HG03342 (cell line): ENCODE data around the gene YWHAE.
"Not testable (repeated sequence)": the region's sequence is repeated elsewhere in the genome, so short reads cannot be mapped to it uniquely, and the experiment has no call there.

ENCODE experiments used
- ATAC-seq: cut with Tn5 transposase; IDR thresholded peaks from one replicate; pipeline ENCODE4 v1.9.1; 2021; ENCODE audit warnings: mild to moderate bottlenecking, moderate library complexity; ENCODE audit not compliant: unreplicated experiment

YWHAE gene

DNA sequence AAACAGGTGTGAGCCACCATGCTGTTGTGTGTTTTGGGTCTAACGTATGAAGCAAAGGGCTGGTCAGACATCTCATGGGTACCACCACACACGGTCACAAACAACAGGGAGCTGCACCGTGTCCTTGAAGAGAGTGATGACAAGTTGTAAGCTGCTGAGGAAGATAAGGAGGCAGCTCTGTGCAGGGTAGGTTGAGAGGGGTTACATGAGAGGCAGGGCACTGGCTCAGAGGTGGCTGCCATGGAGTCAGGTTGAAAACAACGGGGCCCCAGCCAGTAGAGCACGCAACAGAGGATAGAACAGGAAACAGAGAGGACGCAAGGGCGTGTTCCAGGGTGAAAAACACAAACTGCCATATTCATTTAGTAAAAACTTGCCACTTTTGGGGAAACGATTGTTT, 68.3 kb downstream of the YWHAE start:
- no peak for ATAC-seq

DNA sequence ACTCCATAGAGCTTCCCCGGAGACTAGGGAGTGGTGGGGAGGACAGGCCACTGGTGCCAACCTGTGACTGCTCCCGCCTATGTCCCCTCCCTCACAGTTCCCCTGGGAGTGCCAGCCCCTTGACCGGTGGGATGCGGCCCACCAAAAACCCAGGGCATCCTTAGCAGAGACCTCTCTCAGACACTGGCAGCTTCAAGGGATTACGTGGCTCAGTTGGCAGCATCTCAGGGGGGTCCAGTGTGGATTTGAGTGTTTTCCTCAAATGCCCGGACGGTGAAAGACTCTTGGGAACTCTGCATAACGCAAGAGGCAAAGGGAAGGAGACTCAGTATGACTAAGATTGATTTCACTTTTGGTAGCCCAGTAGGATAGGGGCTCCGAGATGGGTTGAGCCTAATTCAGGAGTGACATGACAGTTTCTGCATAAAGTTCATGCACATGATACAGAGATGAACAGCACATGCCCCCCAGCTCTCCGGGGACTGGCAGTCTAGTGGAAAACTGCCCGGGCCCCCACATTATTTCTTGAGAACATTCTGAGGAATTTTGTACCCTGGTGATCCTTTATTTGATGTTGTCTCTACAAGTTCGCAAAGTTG, 70.2 kb downstream of the YWHAE start:
- no peak for ATAC-seq

DNA sequence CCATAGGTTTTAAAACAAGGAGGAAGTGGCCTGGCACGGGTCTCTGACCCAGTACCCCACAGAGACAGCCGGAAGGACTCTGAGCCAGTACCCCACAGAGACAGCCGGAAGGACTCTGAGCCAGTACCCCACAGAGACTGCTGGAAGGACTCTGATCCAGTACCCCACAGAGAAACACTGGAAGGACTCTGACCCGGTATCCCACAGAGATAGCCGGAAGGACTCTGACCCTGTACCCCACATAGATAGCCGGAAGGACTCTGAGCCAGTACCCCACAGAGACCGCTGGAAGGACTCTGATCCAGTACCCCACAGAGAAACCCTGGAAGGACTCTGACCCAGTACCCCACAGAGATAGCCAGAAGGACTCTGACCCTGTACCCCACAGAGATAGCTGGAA, 71.6 kb downstream of the YWHAE start:
- no peak for ATAC-seq

DNA sequence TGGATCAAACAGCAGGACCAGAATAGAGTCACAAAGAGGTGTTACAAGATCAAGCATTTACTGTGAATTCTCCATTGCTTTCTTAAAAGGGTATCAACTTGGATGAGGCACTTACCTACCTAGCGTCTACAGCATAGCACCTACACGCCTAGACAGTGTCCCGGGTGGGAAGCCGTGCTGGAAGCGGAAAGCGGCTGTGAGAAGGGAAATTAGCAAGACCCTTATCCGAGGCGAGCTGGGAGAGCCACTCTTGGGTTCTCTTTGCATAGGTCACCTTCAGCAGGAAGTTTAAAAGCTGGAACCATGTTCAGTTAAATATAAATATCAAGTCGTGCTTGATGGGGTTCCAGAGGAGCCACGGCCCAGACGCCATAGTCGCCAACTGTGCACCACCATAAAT, 74.3 kb downstream of the YWHAE start:
- ATAC-seq: no peak

DNA sequence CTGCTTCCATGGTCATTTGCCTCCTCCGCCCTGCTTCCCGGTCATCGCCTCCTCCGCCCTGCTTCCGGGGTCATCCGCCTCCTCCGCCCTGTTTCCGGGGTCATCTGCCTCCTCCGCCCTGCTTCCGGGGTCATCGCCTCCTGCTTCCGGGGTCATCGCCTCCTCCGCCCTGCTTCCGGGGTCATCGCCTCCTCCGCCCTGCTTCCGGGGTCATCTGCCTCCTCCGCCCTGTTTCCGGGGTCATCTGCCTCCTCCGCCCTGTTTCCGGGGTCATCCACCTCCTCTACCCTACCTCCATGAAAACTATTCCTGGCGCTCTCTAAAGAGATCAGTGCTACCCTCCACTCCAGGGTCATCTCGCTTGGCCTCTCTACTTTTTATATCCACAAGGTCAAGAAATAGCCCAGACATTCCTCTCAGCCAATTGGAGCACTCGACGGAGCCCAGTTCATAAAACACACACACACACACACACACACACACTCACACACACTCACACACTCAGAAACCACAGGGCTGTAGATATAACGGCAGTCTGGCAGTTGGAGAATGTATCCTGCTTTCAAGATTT, 75.7 kb downstream of the YWHAE start:
- no peak for ATAC-seq

DNA sequence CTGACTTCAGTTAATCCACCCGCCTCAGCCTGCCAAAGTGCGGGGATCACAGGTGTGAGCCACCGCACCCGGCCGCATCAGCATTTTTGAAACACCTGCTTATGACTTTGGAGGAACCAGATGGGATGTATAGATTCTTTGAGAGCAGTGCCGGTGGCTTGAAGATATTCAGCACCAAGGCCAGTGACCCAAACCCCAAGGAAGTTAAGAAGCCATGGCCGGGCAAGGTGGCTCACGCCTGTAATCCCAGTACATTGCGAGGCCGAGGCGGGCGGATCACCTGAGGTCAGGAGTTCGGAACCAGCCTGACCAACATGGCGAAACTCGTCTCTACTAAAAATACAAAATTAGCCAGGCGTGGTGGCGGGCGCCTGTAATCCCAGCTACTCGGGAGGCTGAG, 76.7 kb downstream of the YWHAE start:
- no peak for ATAC-seq

DNA sequence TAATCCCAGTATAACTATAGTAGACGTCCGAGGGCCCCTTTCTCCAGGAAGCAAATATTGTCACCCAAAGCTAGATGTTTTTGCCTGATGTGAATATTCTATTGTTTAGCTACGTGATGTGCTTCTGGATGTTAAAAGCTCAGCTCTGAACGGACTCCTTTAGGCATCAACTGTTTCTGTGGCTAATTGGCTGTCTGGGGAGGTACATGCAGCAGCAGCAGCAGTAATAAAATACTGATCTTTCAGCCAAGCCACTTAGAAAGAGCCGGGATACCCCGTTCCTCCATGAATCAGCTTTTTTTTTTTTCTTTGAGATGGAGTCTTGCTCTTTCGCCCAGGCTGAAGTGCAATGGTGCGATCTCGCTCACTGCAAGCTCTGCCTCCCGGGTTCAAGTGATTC, 77.5 kb downstream of the YWHAE start:
- no peak for ATAC-seq

DNA sequence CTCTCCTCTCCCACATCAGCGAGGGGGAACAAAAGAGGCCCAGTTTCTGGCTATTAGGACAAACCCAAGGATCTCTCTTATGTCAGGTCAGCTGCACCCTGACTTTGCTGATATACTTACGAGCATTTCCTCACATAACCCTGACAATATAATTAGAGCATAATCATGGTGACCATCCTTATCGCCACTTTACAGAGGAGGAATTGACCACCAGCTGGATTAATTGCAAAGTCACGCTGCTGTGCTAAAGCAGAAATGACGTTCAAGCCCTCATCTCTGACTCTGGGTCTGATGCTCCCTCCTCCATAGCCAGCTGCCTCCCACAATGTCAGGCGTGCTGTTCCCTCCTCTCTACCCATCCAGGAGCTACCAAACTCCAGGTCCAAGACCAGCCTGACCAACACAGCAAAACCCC, 78.0 kb downstream of the YWHAE start:
- ATAC-seq: no peak

DNA sequence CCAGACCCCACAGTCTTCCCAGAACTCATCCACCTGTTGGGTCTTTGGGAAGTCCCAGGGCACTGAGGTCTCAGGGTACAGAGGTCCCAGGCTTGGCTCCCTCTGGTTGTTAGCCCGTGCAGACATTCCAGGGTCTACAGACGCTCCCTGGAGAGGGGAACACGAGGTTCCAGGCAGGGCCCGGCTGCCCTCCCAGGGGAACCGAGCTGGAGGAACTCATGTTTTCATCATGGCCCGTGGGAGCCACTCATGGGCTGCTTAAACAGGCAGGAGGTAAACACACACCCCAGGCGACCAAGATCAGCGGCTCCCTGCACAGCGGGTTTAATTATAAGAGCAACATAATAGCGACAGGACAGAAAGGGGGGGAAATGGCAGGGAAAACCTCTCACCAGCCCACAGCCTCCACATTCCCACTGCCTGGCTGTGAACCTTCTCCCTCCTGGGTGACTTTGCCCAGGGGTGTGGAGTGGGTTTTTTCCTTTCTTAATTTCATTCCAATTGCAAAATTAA, 84.1 kb downstream of the YWHAE start:
- no peak for ATAC-seq

DNA sequence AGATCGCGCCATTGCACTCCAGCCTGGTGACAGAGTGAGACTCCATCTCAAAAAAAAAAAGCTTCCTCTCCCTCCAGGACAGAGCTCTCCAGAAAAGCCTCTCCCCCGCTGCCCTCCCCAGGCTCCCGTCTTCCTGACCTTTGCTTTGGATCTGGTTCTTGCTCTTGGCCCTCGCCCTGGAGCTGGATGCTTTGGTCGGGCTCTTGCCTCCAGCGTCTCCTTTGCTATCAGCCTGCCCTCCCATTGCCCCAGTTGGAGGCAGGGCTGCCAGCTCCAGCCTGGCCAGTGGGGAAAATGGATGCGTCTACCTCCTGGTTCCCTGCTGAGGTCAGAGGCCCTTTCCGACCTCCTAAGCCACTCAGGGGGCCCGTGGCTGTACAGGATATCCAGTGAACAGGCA, 84.6 kb downstream of the YWHAE start:
- ATAC-seq: no peak

DNA sequence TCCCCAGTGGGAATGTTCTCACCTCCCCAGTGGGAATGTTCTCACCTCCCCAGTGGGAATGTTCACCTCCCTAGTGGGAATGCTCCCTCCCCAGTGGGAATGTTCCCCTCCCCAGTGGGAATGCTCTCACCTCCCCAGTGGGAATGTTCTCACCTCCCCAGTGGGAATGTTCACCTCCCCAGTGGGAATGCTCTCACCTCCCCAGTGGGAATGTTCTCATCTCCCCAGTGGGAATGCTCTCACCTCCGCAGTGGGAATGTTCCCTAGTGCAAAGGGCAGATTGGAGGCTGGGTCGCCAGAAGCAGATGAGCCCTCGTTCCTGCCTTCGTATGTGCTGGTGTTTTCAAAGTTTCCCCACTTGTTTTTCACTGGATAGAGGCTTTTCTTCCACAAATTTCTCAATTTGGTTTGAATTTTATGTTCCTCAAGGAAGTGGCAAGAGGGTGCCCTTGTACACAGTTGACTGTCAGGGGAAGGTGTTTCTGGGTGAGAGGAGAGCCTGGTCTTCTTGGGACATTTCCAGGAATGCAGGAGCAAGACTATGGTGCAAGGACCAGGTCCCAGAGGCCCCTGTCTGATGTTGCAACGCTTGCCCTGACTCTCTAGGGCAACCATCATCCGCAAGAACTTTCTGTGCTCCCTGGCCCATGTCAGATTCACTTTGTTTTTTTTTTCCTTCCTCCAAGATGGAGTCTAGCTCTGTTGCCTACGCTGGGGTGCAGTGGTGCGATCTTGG, 86.6 kb downstream of the YWHAE start:
- no peak for ATAC-seq

DNA sequence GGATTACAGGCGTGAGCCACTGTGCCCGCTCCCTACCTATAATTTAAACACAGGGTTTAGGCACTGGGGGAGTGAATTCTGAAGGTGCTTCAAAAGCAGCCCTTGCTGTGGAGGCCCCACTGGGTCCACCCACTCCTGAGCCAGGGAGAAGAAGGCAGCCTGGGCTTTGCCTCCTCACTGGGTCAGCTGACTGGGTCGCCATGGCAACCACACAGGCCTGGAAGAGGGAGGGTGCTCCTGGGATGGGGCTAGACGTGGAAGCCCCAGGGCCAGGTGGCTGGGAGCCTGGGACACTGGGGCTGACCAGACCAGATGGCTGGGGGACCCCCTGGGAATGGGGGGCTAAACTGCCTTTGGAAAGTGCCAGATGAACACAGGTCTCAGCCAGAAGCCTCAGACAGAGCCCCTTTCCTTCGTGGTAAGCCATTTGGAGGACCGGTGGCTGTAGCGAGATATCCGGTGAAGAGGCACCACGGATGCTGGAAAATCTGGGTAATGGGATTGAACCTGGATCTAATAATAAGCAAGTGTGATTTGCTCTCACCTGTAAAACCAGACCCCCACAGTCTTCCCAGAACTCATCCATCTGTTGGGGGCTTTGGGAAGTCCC, 87.7 kb downstream of the YWHAE start:
- no peak for ATAC-seq

DNA sequence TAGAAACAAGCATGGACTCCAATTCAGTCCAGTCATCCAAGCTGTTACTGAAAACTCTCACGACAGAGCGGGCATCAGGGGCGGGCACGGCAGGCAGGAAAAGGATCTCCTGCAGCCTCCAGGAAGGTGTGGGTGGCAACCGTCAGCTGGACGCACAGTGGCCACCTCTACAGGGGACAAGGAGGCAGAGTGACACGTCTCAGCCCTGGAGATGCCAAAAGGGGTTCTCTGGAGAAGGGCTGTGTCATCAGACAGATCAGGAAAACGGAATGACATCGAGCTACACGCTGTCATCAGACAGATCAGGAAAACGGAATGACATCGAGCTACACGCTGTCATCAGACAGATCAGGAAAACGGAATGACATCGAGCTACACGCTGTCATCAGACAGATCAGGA, 92.2 kb downstream of the YWHAE start:
- not testable (repeated sequence) for ATAC-seq

DNA sequence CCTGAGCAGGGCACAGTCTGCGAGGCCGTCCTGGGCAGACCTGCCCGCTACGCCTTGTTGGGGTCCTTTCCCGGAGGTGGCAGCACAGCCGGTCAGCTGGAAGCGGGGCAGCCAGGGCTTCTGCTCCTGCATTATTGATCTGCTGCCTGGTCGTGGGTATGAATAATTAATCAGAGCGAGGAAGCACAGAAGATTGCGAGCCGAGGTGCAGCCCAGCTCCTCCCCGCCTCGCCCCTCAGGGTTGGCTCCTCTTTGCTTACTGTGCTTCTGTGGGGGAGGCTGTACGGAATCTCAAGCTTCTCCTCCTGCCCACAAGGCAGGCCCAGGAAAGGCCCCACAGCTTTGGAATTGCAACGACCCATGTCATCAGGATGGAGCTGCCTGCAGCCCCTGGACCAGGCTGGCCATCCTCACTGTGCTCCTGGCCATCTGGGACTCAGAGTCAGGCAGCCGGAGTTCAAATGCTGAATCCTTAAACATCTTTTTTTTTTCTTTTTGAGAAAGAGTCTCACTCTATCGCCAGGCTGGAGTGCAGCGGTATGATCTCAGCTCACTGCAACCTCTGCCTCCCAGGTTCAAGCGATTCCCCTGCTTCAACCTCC, 95.0 kb downstream of the YWHAE start:
- ATAC-seq: no peak

DNA sequence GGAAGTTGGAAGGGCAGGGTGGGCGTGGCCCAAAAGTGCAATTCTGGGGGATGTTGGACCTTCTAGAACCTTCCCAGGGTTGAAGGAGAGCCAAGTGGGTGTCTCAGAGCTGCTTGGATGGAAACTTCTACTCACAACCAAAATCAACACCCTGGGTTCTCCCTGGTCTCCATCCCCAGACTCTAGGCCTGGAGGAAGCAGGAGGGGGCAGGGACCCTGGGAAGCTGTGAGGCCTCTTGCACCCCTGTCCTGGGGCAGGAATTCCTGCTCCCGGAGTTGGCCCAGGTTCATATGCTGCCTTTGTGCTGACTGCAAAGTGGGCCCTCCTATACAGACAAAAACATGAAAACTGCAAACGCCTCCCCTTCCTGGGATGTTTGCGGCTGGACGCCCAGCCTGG, 95.5 kb downstream of the YWHAE start:
- ATAC-seq: no peak

DNA sequence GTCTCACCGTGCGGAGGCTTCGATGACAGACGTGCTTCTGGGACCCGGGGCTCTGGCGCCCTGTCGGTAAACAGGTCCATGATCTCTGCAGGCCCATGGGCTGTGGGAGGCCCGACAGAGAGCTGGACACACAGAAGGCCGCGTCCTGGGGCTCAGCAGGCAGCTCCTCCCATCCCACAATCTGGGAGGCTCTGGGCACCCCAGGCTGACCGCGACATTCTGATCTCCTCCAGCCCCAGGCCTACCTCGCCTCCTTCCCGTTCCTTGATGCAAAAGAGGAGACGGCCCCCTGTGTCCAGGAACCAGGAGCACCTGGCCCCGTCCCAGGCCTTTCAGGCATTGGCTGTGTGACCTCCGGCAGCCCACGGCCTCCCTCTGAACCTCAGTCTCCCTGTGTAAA, 97.3 kb downstream of the YWHAE start:
- ATAC-seq: no peak

DNA sequence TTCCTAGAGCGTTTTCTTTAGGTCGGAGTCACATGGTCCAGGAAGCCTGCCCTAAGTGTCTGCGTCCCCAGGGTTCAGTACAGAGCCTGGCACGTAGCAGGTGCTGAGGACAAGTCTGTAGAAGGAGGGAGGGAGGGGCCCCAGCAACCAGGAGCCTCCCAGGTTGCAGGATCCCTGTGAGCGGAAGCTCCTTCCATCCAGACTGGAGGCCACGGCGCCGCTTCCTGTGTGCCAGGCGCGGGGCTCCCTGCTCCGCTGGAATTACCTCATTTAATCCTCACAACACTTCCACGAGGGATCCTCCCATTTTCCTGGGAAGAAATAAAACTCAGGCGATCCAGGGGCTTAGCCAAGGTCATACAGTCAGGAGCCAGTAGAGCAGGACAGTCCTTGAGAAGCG, 98.5 kb downstream of the YWHAE start:
- no peak for ATAC-seq

DNA sequence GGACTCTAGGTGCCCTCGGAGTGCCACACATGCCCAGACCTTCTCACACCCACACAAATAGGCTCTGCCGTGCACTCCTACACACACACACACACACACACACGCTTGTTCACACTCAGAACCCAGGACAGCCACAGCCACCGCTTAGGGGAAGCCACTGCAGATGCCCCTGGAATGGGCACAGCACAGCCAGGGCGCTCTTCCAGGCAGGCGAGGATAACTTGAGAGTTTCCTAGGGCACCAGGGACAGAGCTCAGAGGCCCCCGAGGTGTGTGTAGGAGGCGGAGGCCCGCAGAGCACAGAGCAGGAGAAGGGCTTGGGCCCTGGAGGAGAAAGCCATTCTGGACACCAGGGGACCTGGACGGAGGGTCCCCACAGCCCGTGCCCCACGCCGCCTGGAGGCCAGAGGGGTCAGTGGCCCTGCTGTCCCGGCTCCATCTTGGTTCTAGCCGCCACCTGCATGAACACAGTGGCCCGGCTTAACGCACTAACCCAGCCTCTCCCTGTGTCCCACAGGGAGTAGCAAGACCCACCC, 99.6 kb downstream of the YWHAE start:
- no peak for ATAC-seq

DNA sequence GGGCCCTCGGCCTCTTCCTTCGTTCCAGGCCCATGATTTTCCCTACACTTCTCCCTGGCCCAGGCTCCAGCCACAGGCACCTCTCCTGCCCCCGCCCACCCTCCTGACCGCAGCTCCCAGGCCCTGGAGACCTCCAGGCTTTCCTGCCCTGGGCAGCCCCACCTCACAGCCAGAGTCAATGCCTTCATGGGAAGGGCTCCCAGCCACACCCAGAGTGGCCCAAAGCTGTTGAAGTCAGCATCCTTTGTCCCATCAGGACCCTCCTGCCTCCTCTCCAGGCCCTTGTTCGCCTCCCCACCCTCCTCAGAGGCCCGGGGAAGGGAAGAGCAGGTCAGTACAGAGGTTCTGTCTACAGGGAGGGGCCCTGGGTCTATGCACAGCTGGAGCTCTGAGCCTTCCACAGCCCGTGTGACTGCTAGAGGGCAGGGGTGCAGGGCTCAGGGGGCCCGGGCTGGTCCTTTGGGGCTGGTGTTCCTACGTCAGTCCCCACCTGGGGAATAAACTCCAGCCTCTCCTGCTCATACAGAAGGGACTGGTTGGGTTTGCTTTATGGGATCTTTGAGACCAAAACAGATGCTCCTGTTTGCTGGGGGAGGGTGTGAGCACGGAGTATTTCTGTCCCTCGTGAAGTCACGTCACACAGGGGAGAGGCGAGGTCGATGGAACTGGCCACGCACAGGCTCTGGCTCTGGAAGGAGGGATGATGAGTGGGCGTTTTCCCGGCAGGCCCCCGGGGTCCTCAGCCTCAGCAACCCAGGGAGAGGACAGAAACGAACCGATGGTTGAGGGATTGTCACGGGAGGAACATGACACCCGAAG, 100.3 kb downstream of the YWHAE start:
- ATAC-seq: no peak

DNA sequence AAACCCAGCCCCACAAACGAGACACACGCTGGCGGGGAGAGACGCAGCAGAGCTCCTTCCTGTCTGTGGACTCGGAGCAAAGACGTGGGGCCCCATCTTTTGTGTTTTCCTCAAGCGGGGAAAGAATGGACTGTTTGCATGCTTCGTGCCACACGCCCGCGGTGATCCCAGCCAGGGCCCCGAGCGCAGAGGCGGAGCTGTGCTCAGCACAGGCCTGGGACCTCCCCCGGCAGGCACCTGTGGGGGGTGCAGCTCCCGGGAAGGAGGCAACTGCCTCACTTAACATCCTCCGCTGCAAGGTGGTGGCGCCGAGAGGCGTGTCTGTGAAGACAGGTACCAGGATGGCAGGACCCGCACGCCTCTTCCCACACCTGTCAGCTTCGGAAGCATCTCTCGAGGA, 101.4 kb downstream of the YWHAE start:
- no peak for ATAC-seq
